ENCODE data around the gene TMEM161A. TPM values are rescaled to one million over a fixed set of nuclear protein-coding genes. Genes with fewer than 3 reads are reported as not detected.

The TMEM161A gene
- total RNA-seq, 1 experiment from 2014 or later = 46.0 TPM

GRCh38 chr19:19111967-19112580 is 26.2 kb downstream of the TMEM161A start:
- ChIA-PET POLR2A (interaction anchor here (1.4 kb wide), 1 partner anchor 8 kb away, joined by 6 read pairs; no protein-coding TSS in a partner anchor), CTCF (interaction anchor here (1.1 to 2.2 kb wide), 3 partner anchors 23 to 52 kb away, joined by 3 to 10 read pairs (median 5); no protein-coding TSS in a partner anchor)
- H3K9me3 Mint-ChIP-seq = no peaks in the 10 kb centered on the region
- H3K4me1 Mint-ChIP-seq = peaks cover 24% of the 10 kb centered on the region
- no peak overlapping the region for H3K27ac Mint-ChIP-seq
- peaks cover 40% of the 10 kb centered on the region for H3K27me3 Mint-ChIP-seq (ENCODE audit: low read depth)
- DNase-seq (ENCODE audit: low spot score) (no peak), ATAC-seq (no peak)
- H3K36me3 Mint-ChIP-seq = no peaks in the 10 kb centered on the region
- no peak overlapping the region for H3K4me3 Mint-ChIP-seq
- TF ChIP-seq E2F5 (CRISPR knock-in tag; IDR thresholded peaks at IDR 0.05) (no peak), ATF1 (CRISPR knock-in tag; IDR thresholded peaks at IDR 0.05) (no peak), E2F4 (CRISPR knock-in tag; IDR thresholded peaks at IDR 0.05; ENCODE audit: borderline replicate concordance, low read depth) (no peak), SP1 (CRISPR knock-in tag; conservative IDR thresholded peaks at IDR 0.05) (no peak), PRDM15 (CRISPR knock-in tag; IDR thresholded peaks at IDR 0.05) (no peak), ZNF671 (CRISPR knock-in tag; IDR thresholded peaks at IDR 0.05) (no peak), PREB (CRISPR knock-in tag; IDR thresholded peaks at IDR 0.05; ENCODE audit: borderline replicate concordance) (no peak), GRHL2 (CRISPR knock-in tag; IDR thresholded peaks at IDR 0.05; ENCODE audit: insufficient replicate concordance, severe bottlenecking) (no peak), ARID4B (CRISPR knock-in tag; IDR thresholded peaks at IDR 0.05; ENCODE audit: borderline replicate concordance) (no peak), ZNF138 (CRISPR knock-in tag; conservative IDR thresholded peaks at IDR 0.05) (no peak), ATF6 (CRISPR knock-in tag; IDR thresholded peaks at IDR 0.05) (no peak), KAT7 (CRISPR knock-in tag; IDR thresholded peaks at IDR 0.05; ENCODE audit: borderline replicate concordance) (no peak), SMAD4 (CRISPR knock-in tag; IDR thresholded peaks at IDR 0.05) (no peak), CREB1 (CRISPR knock-in tag; IDR thresholded peaks at IDR 0.05) (no peak), FOXP4 (CRISPR knock-in tag; IDR thresholded peaks at IDR 0.05) (no peak), CBFB (CRISPR knock-in tag; IDR thresholded peaks at IDR 0.05; ENCODE audit: low read depth) (no peak), NR1H2 (CRISPR knock-in tag; IDR thresholded peaks at IDR 0.05) (no peak), ZBTB21 (CRISPR knock-in tag; IDR thresholded peaks at IDR 0.05; ENCODE audit: borderline replicate concordance) (no peak)
